Measurements from ENCODE around the gene ATP10A.
"Not testable (repeated sequence)": the region's sequence is repeated elsewhere in the genome, so short reads cannot be mapped to it uniquely, and the experiment has no call there.

ATP10A gene

GRCh38 chr15:25770031-25770430 lies 93.1 kb downstream of the ATP10A start:
- no peak for DNase-seq

- DNase-seq: no peak
These were observed 94.9 kb downstream of the ATP10A start for GRCh38 chr15:25768271-25768670.

- no peak for DNase-seq
These were observed 95.6 kb downstream of the ATP10A start for GRCh38 chr15:25767356-25768151.

- DNase-seq: no peak
These were observed 96.7 kb downstream of the ATP10A start for GRCh38 chr15:25766417-25766816.

- DNase-seq: no peak
These were observed 98.0 kb downstream of the ATP10A start for GRCh38 chr15:25764980-25765735.

GRCh38 chr15:25763954-25764353 lies 99.2 kb downstream of the ATP10A start:
- no peak for DNase-seq

GRCh38 chr15:25763331-25763751 lies 99.8 kb downstream of the ATP10A start:
- no peak for DNase-seq

GRCh38 chr15:25761971-25762662 lies 101.0 kb downstream of the ATP10A start:
- no peak for DNase-seq

- no peak for DNase-seq
These were observed 103.7 kb downstream of the ATP10A start for GRCh38 chr15:25759421-25759820.

- not testable (repeated sequence) for DNase-seq
These were observed 104.5 kb downstream of the ATP10A start for GRCh38 chr15:25758612-25759011.

GRCh38 chr15:25743548-25744275 lies 119.4 kb downstream of the ATP10A start:
- no peak for DNase-seq

- no peak for DNase-seq
These were observed 120.2 kb downstream of the ATP10A start for GRCh38 chr15:25742776-25743547.

GRCh38 chr15:25742041-25742730 lies 120.9 kb downstream of the ATP10A start:
- no peak for DNase-seq

- DNase-seq: no peak
These were observed 121.9 kb downstream of the ATP10A start for GRCh38 chr15:25741256-25741580.

- DNase-seq: no peak
These were observed 122.5 kb downstream of the ATP10A start for GRCh38 chr15:25740383-25741255.

GRCh38 chr15:25739687-25740121 lies 123.4 kb downstream of the ATP10A start:
- no peak for DNase-seq

- DNase-seq: no peak
These were observed 124.8 kb downstream of the ATP10A start for GRCh38 chr15:25738171-25738965.

- DNase-seq: no peak
These were observed 125.9 kb downstream of the ATP10A start for GRCh38 chr15:25737218-25737643.

- DNase-seq: no peak
These were observed 126.7 kb downstream of the ATP10A start for GRCh38 chr15:25736461-25736860.

Data from NCI-H510A (cell line).